ENCODE data around the gene ABCB11.

The ABCB11 gene

DNA sequence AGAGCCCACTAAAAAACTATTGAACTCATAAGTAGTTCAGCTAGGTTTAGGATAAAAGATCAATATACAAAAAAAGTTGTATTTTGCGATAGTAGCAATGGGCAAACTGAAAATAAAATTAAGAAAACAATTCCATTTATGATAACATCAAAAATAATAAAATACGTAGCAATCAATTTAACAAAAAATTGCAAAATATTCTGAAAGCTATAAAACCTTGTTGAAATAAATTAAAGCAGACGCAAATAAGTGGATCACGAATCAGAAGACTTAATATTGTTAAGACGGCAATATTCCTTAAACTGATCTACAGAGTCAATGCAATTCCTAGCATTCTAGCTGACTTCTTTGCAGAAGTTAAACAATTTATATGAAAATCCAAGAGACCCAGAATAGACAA lies 24.5 kb downstream of the ABCB11 start:
- DNase-seq = no peak

DNA sequence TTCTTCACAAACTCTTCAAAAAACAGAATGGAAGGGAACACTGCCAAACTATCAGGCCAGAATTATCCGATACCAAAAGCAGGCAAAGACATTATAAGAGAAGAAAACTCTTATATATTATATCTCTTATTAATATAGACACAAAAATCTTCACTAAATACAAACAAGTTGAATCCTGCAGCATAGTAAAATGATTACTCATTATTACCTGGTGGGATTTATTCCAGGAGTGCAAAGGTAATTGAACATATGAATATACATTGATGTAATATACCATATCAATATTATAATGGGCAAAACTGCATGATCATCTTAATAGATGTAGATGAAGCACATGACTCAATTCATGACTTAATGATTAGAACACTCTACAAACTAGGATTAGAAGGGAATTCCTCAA lies 25.1 kb downstream of the ABCB11 start:
- DNase-seq = no peak

DNA sequence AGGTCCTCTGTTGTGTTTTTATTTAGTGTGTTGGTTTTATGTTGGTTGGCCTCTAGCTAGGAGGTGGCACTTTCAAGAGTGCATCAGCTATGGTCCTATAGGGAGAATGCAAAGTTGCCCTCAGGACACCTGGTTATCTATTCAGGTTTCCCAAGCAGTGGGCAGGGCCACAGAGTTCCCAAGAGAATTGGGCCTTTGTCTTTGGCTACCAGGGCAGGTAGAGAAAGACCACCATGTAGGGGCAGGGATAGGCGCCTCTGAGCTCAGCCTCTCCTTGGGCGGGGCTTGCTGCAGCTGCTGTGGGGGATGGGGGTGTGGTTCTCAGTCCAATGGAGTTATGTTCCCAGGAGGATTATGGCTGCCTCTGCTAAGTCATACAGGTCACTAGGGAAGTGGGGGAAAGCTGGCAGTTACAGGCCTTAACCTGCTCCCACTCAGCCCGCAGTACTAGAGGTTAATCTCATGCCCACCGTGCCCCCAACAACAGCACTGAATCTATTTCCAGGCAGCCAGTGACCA lies 26.0 kb downstream of the ABCB11 start:
- DNase-seq = no peak

DNA sequence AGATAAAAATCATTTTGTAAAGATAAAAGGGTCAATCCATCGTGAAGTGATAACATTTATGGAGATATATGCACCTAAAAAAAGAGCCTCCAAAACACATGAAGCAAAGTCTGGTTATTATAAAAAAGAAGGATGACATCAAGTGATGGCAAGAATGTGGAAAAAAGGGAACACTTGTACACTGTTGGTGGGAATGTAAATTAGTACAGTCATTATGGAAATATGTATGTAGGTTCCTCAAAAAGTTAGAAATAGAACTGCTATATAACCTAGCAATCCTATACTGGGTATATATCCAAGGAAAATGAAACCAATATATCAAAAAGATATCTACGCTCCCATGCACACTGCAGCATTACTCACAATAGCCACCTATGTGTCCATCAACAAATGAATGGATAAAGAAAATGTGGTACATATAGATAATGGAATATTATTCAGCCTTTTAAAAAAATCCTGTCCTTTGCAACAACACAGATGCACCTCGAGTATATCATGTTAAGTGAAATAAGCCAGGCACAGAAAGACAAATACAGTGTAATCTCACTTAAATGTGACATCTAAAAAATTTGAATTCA lies 28.9 kb downstream of the ABCB11 start:
- no peak for DNase-seq

DNA sequence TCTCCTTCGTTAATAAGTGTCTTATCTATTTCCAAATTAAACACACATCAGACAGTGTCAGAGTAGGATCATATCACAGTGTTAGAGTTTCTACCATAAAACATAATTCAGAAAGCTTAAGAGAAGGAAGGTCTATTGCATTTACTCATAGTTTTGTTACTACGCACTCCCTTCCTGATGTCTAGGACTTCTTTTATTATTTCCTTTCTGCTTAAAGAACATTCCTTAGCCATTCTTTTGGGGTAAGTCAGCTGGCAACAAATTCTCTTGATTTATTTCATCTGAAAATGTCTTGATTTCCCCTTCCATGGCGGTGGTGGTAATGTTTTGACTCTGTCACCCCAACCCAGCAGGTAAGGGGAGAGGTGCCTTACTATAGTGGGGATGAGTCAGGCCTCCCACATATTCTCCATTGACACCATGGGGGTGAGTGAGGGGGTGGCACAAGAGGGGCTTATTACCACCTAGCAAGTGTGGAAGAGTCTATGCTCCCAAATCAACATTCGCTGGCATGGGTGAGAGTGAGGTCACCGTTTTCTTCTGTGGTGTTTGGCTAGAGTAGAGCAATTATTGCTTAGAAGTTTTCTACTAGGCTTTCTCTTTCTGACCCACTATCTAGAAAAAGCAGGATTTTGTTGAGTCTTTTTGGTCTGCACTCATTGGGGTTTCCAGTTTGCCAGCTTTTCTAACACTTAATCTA lies 29.9 kb downstream of the ABCB11 start:
- DNase-seq = no peak

DNA sequence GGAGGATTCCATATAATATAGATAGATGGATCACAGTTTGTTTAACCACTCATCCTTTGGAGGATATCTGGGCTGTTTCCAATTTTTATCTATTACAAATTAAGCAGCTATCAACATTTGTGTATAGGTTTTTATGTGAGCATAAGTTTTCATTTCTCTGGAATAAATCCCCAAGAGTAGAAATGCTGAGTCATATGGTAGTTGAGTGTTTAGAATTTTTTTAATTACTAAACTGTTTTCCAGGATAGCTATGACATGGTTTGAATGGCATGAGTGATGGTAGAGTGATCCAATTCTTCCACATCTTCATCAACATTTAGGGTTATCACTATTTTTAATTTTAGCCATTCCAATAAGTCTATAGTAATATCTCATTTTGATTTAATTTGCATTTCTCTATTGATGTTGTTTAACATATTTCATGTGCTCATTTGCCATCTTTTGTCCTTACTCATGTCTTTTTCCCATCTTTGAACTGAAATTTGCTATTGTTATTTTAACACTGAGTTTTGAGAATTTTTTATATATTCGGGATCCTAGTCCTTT lies 31.4 kb downstream of the ABCB11 start:
- DNase-seq = no peak

DNA sequence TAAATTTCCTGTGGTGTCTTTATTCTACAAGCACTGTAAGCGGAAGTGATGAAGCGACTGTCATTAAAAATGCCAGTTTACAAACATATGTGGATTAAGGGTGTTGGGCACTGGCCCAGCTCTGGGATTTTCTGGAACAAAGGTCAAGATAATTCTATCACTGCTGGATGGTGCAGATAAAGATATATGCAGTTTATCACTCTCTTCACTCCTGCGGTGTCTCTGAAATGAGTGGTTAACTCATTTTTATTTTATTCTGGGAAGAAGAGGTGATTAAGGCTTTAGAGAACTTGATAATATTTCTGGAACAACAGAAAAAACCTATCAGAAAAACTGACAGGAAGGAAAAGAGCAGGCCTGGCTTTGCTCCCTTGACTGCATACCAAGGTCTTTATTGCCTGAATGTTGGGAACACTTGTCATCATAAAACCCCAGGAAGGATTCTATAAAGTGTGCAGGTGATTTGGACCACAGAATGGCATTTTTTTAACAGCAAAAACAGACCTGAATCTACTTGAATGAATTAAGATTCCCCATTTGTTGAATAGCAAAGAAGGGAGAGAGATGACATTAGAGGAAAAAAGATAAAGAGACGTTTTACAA lies 32.4 kb downstream of the ABCB11 start:
- DNase-seq = no peak

DNA sequence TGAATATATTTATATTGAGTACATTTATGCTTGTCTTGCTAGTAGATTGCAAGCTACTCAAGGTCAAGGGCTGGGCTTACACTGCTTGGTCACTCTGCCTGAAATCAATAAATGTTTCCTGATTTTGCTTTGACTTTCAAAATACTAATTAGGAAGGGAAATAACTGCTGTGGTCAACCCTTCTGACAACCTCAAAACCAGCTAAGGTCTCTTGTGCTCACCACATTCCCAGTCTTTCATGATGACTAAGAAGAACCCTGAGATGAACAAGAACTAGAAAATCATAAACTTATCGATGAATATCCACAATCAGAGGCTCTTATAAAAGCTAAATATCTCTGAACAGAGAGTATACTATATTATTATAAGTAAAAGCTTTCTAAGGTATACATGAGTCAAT lies 33.3 kb downstream of the ABCB11 start:
- DNase-seq = no peak

DNA sequence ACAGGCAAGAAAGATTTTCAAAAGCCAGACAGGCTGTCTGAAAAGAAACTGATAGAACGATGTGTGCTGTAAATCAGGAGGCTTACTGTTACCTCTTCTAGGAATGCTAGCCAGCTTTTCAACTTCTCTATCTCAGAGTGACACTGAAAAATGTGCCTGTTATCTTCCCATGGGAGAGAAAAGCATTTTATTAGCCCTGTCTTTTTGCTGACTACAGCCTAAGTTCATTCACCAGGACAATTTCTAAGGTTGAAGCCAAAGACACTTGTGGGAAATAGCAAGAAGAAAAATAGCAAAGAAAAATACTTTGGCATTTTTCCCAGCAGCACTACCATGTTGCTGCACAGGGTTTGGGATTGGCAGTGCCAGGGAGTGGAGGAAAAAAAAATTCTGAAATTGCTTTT lies 34.0 kb downstream of the ABCB11 start:
- DNase-seq = no peak

DNA sequence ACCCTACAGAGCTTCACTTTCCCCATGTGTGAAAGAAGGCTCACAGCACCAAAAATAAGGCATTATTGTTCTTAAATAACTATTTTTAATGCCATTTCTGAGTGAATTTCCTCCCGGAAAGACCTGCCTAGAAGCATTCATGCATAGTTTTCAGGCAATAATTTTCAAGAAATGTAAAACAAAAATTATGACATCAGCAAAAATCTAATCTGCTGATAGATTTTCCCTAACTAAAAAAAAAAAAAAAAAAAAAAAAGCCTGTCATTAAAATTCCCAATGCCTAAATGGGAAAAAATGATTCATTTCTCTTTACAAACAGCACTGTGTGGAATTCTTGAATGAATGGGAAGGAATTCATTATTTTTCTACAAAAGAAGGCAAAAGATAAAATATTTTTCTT lies 35.4 kb downstream of the ABCB11 start:
- DNase-seq = no peak

DNA sequence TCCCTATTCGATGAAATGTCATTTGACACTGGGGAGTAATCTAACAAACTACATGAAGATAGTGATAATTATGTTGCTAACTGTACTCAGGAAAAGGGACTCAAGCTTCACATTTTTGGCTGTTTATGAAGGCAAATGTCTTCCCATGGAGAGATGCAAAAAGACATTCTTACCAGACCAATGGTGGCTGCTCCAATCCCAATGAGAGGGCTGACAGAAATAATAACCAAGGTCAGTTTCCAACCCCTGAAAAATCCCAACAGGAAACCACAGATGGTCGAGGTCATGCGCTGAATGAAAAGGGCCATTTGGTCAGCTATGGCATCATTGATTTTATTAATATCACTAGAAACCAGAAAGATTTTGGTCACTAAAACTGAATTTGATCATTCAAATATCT lies 37.6 kb downstream of the ABCB11 start:
- no peak for DNase-seq

DNA sequence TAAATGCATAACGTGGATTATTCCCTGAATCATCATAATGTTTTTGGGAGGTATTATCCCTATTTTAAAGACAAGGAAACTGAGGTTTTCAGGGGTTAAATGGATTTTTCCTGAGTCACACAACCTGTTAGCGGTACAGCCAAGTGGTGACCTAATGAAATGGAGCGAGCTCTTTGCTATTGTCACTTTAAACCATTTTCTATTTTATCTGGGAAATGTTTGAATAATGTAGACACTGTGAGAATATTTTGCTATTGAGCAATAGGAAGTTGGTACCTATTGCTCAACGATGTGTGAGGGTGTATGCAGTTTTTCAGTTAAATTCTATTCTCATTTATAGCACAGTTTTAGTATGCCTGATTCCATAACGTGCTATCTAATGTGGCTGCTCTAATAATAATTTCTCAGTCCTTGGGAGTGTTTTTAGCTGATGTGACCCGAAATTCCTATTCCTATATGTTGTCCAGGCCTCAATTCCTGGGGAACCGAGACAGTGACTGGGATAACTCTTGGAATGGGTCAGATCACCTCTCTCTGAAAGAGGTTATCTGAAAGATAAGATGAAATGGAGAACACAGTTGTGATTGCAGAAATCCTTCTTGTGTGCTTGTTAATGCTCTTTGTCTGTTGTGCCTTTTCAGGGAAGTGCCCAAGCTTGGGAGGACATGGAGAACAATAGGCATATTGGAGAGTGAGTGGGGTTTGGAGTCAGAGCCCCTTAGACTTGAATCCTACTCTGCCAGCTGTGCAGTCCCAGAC lies 38.4 kb downstream of the ABCB11 start:
- DNase-seq = no peak

DNA sequence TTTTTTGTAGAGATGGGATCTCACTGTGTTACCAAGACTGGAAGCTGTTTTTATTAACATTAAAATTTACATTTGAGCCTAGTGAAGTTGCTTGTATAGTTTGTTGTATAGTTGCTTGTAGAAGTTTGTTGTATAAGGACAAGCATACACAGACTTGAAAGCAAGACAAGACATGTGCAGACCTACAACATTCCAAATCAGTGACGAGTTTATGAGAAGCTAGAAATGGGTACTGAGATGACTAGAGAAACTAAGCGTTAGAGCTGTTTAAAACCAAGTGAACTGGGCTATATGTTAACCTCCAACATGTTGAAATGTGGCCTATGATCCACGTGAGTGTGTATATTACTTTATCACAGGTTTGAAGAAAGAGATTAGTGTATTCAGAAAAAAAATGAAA lies 39.1 kb downstream of the ABCB11 start:
- DNase-seq = no peak

DNA sequence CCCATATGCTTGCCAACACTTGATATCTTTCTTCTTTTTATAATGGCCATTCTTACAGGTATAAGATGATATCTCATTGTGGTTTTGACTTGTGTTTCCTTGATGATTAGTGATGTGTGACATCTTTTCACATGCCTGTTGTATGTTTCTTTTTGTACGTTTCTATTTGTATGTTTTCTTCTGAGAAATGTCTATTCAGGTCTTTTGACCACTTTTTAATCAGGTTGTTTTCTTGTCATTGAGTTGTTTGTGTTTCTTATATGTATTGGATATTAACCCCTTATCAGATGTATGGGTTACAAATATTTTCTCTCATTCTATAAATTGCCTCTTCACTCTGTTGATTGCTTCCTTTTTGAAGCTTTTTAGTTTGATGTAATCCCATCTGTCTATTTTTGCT lies 42.4 kb downstream of the ABCB11 start:
- DNase-seq = no peak

DNA sequence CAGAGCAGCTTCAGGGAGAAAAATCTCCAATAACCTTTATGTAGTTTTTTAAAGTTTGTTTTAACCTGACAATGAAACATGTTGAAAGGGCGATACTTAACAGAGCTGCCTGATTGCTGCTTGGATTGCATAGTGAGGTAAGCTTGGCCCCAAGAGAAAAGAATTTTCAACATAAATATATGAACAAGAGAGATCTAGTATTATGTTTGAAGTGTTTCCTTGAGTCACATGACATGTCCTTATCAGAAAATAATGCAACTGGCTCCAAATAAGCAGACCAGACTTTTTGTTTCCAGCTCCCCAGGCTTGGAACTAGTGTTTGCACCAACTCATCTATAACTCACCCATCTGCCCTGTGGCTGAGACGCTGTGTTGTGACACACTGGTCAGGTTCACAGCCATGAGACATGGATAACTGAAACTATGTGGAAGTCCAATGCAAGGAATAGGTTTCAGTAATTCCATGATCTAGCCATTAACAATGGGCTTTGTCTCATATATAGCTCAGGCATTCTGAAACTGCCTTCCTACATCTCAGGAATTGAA lies 44.7 kb downstream of the ABCB11 start:
- DNase-seq = no peak

DNA sequence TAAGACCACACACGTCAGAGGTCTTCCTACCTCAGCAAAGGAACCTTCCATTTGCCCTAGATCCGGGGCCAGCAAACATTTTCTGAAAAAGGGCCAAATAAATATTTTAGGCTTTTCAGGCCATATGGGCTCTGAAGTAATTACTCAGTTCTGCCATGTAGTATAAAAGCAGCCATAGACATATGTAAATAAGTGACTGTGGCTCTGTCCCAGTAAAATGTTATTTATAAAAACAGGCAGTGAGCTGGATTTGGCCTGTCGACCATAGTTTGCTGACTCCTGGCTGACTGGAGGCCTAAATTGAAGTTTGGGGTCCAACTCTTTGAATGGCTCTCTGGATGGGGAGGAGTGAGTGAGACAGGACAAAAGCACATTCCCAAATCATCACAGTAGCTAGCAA lies 49.5 kb downstream of the ABCB11 start:
- no peak for DNase-seq

DNA sequence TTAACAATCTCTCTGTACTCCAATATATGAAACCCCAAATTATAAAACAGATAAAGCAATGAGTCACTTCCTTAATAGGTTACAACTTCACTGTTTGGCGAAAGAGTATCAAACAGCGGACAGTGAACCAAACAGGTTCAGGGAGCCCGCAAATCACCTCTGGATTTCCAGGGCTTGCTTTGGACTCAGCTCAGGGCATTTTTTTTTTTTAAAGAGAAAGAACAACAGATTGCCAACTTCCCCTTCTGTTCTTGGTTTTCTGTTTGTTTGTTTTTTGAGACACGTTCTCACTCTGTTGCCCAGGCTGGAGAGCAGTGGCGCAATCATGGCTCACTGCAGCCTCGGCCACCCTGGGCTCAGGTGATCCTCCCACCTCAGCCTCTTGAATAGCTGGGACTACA lies 52.7 kb downstream of the ABCB11 start:
- no peak for DNase-seq

DNA sequence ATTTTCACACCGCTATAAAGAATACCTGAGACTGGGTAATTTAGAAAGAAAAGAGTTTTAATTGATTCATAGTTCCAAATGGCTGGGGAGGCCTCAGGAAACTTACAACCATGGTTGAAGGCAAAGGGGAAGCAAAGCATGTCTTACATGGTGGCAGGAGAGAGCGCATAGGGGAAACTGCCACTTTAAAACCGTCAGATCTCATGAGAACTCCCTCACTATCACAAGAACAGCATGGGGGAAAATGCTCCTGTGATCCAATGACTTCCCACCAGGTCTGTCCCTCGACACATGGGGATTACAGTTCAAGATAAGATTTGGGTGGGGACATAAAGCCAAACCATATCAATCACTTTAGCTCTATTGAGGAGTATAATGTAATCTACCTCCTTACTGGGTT lies 53.5 kb downstream of the ABCB11 start:
- no peak for DNase-seq

DNA sequence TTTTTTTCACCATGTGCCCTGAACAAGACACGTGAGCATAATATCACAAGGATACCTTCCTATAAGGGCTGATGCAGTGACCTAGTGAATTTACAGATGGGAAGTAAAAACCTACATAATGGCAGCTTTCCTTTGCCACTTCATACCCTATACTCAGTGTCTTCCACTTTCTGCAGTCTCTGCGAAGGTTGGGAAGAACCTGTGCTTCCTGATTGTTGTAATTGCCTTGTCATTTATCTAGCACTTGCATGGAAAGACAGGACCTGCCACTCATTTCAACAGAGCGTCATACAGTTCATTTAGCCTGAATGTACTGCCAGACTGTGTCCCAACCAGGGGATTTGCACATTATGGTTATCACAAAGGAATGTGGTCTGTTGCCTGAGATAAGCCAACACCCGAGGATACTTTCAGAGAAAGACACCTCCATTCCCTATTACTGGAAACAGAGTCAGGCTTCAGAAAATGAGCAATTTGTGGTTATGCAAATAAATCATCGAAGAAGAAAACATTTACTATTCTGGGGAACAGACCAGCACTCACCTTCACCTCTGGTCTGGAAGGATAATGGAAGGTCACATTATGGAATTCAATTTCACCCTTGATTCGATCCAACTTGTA lies 55.0 kb downstream of the ABCB11 start:
- DNase-seq = no peak

DNA sequence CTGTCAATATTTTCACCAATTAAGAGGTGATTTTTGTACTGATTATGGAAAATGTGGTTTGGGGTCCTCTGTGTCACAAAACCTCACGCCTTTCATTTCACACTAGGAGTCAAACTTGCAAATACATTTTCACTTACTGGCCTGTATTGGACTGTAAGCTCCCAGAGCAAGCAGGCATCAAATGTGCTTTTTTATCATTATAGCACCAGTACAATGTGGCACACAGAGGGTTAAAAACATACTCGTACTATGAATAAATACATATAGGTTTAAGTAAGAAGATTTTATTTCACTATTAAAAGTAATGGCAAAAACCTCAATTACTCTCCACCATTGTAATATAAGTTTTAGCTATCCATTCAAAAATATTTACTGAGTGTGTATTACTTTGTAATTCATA lies 56.7 kb downstream of the ABCB11 start:
- DNase-seq = no peak

DNA sequence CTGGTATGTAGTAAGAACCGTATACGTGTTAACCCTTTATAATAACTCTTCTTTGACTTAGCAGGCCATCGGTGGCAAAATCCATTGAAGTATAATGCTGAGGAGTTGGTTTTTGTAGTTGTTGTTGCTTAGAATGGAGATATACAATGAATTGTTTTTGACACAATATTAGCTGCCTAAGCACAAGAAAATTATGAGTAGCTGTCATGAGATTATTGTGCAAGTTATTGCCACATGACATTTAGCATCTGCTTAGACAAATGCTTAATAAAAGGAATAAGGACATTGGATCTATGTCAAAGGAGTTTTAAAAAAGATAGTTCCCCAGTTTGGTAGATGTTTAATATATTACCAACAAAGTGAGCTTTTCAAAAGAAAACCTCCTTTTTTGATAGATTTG lies 59.9 kb downstream of the ABCB11 start:
- no peak for DNase-seq

DNA sequence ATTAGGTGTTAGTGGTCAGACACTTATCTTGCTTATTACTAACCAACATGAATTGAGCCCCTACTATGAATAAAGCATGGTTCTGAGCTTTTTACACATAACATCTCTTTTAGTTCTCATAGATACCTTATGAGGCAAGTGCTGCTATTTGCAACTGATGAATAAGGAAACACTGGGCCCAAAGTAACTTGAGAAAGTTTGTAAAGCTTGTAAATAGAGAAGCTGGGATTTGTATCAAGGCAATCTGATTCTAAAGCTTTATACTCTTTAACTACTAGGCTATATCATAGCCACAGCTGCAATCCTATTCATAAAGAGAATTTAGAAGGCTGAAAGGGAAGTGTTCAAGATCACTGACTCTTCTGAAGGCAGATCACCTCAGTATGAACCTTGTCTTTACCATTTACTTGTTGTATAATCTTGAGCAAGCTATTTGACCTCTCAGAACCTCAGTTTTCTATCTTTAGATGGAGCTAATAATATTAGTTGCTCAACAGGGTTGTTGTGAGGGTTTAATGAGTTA lies 60.4 kb downstream of the ABCB11 start:
- no peak for DNase-seq
